Caco-2 (cell line): ENCODE measurements around the gene SKAP2. TPM values are rescaled to one million over a fixed set of nuclear protein-coding genes. Genes with fewer than 3 reads are reported as not detected.

Experiments
- BruUV-seq: library from RNA; stranded (reverse); fragments of 400-500 nt; replicated peaks from 2 replicates; lab custom pipeline; 2021; lab: Mats Ljungman, UMichigan
- CTCF ChIA-PET: fragments of 300-600 bp; sonication (Branson Sonifier 250); formaldehyde crosslinking; loops from one replicate; lab custom pipeline; 2022; ENCODE audit warnings: antibody characterized with exemption; lab: Charles Lee
- POLR2A ChIA-PET: fragments of 300-600 bp; sonication (Branson Sonifier 250); formaldehyde crosslinking; loops from one replicate; lab custom pipeline; 2022; ENCODE audit warnings: antibody characterized with exemption; lab: Charles Lee
- DNase-seq, 2 experiments: peaks; one replicate each; pipeline versions ENCODE4 v3.0.0 to v3.0.0-alpha.2; 2020 to 2022
- H3K27me3 ChIP-seq: replicated peaks from 2 replicates; pipeline ENCODE4 v1.6.0; 2011; ENCODE audit warnings: low read length; ENCODE audit not compliant: control insufficient read depth, insufficient read depth
- H3K36me3 ChIP-seq: 2 replicates; pipeline ENCODE4 v1.5.1; 2011; ENCODE audit warnings: low read length; ENCODE audit not compliant: control insufficient read depth, insufficient read depth
- H3K4me1 ChIP-seq: fragments of 250-450 bp; sonication (Bioruptor Pico); 2 replicates; pipeline ENCODE4 v1.5.1; 2020; ENCODE audit warnings: mild to moderate bottlenecking
- H3K4me3 ChIP-seq: 2 replicates; pipeline ENCODE4 v1.5.1; 2011; ENCODE audit warnings: low read depth, mild to moderate bottlenecking, control low read depth, low read length
- H3K9me3 ChIP-seq: fragments of 250-450 bp; sonication (Bioruptor Pico); 2 replicates; pipeline ENCODE4 v1.5.1; 2020; ENCODE audit warnings: mild to moderate bottlenecking, moderate library complexity
- H3K27ac Mint-ChIP-seq: one replicate; pipeline ENCODE4 v1.8.0; 2022; ENCODE audit warnings: mixed read lengths; ENCODE audit not compliant: unreplicated experiment
- H3K27me3 Mint-ChIP-seq: one replicate; pipeline ENCODE4 v1.8.0; 2022; ENCODE audit warnings: mixed read lengths; ENCODE audit not compliant: insufficient read depth, unreplicated experiment
- H3K36me3 Mint-ChIP-seq: one replicate; pipeline ENCODE4 v1.8.0; 2022; ENCODE audit warnings: mild to moderate bottlenecking, mixed read lengths; ENCODE audit not compliant: insufficient read depth, unreplicated experiment
- H3K4me1 Mint-ChIP-seq: one replicate; pipeline ENCODE4 v1.8.0; 2022; ENCODE audit warnings: low read depth, mixed read lengths; ENCODE audit not compliant: unreplicated experiment
- H3K4me3 Mint-ChIP-seq: one replicate; pipeline ENCODE4 v1.8.0; 2022; ENCODE audit warnings: mild to moderate bottlenecking, moderate library complexity, mixed read lengths; ENCODE audit not compliant: unreplicated experiment
- H3K9me3 Mint-ChIP-seq: one replicate; pipeline ENCODE4 v1.8.0; 2022; ENCODE audit warnings: mixed read lengths; ENCODE audit not compliant: unreplicated experiment
- intact Hi-C: fragments of 100-400 bp; cut with micrococcal nuclease; formaldehyde crosslinking; loops from one replicate; pipeline ENCODE4 v1.10.0; 2022; ENCODE audit not compliant: unreplicated experiment
- total RNA-seq: library from RNA; stranded (reverse); gene quantifications from 2 replicates; pipeline ENCODE4 v1.2.3, GENCODE V29; 2022
- TF ChIP-seq, protein P1 (sequence below), 2 experiments: fragments of 200-600 bp in 1 of 2; IDR thresholded peaks; 1 replicate in 1 of 2; 2 replicates in 1 of 2; pipeline versions ENCODE4 v1.5.1 to v1.8.0; 2011 to 2022; ENCODE audit warnings: antibody characterized with exemption in 1 of 2, control low read depth in 1 of 2, inconsistent platforms in 1 of 2, low read depth in 1 of 2, low read length in 1 of 2, mild to moderate bottlenecking in 1 of 2, moderate library complexity in 1 of 2; ENCODE audit not compliant: insufficient read depth in 1 of 2, severe bottlenecking in 1 of 2, unreplicated experiment in 1 of 2

The SKAP2 gene
- total RNA-seq, 1 experiment from 2014 or later = 36.2 TPM

DNA sequence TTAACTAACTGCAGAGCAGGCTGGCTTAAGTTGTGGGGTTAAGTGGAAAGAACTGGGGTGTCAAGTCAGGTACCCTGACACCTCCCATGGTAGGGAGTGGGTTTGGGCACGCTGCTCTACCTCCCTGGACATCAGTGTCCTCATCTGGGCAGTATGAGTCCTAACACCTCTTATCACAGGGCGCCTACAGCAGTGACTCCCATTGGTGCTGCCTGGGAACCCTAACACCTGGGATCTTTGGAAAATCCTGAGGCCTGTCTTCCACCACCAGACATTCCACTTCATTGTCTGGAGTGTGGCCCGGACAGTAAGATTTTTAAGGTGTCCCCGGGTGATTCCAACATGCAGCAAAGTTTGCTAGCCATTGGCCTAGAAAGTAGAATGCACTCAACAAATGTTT is 239.1 kb downstream of the SKAP2 start:
- Histone ChIP-seq H3K4me1 (no peaks in the 10 kb centered on the region), H3K27me3 (0 out of 2 replicates have a peak, but pooled peaks cover 2% of the 10 kb centered on the region), H3K36me3 (no peaks in the 10 kb centered on the region), H3K4me3 (no peak overlapping the region), H3K9me3 (no peaks in the 10 kb centered on the region)
- no peak overlapping the region for H3K4me3 Mint-ChIP-seq
- H3K27me3 Mint-ChIP-seq = peaks cover 5% of the 10 kb centered on the region
- CTCF ChIA-PET = no interaction called here
- H3K9me3 Mint-ChIP-seq = peaks cover 9% of the 10 kb centered on the region
- POLR2A ChIA-PET = no interaction called here
- no peaks in the 10 kb centered on the region for H3K36me3 Mint-ChIP-seq
- TF ChIP-seq, protein P1, sequence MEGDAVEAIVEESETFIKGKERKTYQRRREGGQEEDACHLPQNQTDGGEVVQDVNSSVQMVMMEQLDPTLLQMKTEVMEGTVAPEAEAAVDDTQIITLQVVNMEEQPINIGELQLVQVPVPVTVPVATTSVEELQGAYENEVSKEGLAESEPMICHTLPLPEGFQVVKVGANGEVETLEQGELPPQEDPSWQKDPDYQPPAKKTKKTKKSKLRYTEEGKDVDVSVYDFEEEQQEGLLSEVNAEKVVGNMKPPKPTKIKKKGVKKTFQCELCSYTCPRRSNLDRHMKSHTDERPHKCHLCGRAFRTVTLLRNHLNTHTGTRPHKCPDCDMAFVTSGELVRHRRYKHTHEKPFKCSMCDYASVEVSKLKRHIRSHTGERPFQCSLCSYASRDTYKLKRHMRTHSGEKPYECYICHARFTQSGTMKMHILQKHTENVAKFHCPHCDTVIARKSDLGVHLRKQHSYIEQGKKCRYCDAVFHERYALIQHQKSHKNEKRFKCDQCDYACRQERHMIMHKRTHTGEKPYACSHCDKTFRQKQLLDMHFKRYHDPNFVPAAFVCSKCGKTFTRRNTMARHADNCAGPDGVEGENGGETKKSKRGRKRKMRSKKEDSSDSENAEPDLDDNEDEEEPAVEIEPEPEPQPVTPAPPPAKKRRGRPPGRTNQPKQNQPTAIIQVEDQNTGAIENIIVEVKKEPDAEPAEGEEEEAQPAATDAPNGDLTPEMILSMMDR (IDR thresholded peaks at IDR 0.05; ENCODE audit: insufficient read depth in 1 of 2, low read depth in 1 of 2, low read length in 1 of 2, severe bottlenecking in 1 of 2, unreplicated experiment in 1 of 2) = no peak
- intact Hi-C loops = no loop called here
- H3K27ac Mint-ChIP-seq = no peak overlapping the region
- DNase-seq = no peak
- no peaks in the 10 kb centered on the region for H3K4me1 Mint-ChIP-seq
- BruUV-seq = no TSS peak

DNA sequence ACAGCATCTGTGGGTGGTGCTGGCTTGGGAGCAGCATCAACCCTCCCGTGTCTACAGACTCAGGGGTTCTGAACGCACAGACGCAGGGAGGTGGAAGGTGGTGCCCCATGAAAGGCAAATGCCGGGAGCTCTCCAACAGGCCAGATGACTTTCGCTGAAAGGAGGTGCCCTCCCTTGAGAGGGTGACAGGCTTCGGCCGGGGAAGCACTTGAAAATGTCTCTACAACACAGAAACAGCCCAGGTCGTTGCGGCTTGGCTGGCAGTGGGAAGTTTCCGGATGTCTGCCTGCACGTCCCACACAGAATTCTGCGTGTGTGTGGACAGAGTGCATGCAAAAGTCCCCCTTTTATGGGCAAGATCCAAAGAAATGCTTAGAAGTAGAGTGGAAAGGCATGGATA is 239.6 kb downstream of the SKAP2 start:
- H3K9me3 Mint-ChIP-seq = peaks cover 9% of the 10 kb centered on the region
- Histone ChIP-seq H3K4me3 (no peak overlapping the region), H3K36me3 (no peaks in the 10 kb centered on the region), H3K4me1 (no peaks in the 10 kb centered on the region), H3K9me3 (no peaks in the 10 kb centered on the region), H3K27me3 (0 out of 2 replicates have a peak, but pooled peaks cover 2% of the 10 kb centered on the region)
- peaks cover 5% of the 10 kb centered on the region for H3K27me3 Mint-ChIP-seq
- no TSS peak for BruUV-seq
- no peaks in the 10 kb centered on the region for H3K36me3 Mint-ChIP-seq
- intact Hi-C loops = no loop called here
- ChIA-PET CTCF (no interaction called here), POLR2A (no interaction called here)
- H3K4me3 Mint-ChIP-seq = no peak overlapping the region
- no peak for DNase-seq
- H3K27ac Mint-ChIP-seq = no peak overlapping the region
- TF ChIP-seq, protein P1 (IDR thresholded peaks at IDR 0.05; ENCODE audit: insufficient read depth in 1 of 2, low read depth in 1 of 2, low read length in 1 of 2, severe bottlenecking in 1 of 2, unreplicated experiment in 1 of 2) = no peak
- H3K4me1 Mint-ChIP-seq = no peaks in the 10 kb centered on the region

DNA sequence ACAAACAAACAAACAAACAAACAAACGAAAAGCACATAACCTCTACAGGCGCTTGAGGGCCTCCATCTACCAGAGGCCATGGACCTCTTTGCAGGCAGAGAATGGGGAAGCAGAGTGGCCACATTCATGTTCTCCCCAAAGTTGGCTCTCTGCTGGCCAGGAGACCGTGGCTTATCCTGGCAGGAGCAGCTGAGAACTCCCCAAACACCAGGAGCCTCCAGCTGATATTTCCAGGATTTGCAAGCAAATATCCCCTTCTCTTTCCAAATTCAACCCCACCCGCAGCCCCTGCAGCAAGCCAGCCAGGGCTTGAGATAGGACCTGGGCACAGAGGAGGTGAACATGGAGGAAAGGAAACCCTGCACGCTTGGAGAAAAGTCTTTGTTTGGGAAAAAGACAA is 240.0 kb downstream of the SKAP2 start:
- Mint-ChIP-seq H3K27me3 (peaks cover 4% of the 10 kb centered on the region), H3K36me3 (no peaks in the 10 kb centered on the region), H3K4me3 (no peak overlapping the region), H3K4me1 (no peaks in the 10 kb centered on the region), H3K9me3 (peaks cover 5% of the 10 kb centered on the region), H3K27ac (no peak overlapping the region)
- H3K27me3 ChIP-seq = 0 out of 2 replicates have a peak, but pooled peaks cover 2% of the 10 kb centered on the region
- H3K36me3 ChIP-seq = no peaks in the 10 kb centered on the region
- no peak overlapping the region for H3K4me3 ChIP-seq
- H3K4me1 ChIP-seq = no peaks in the 10 kb centered on the region
- DNase-seq = no peak
- TF ChIP-seq, protein P1 (IDR thresholded peaks at IDR 0.05; ENCODE audit: insufficient read depth in 1 of 2, low read depth in 1 of 2, low read length in 1 of 2, severe bottlenecking in 1 of 2, unreplicated experiment in 1 of 2) = no peak
- H3K9me3 ChIP-seq = no peaks in the 10 kb centered on the region
- ChIA-PET CTCF (no interaction called here), POLR2A (no interaction called here)
- intact Hi-C loops = no loop called here
- BruUV-seq = no TSS peak
